AG04450 (cell line): ENCODE results near the gene ASGR1. TPM values are rescaled to one million over a fixed set of nuclear protein-coding genes. Genes with fewer than 3 reads are reported as not detected.

ENCODE experiments used
- CTCF ChIA-PET: fragments of 300-600, 350-600 bp; formaldehyde crosslinking; extraction: SDS; loops from one replicate; lab custom pipeline; 2022; ENCODE audit warnings: antibody characterized with exemption, inconsistent platforms; lab: Charles Lee
- POLR2A ChIA-PET: fragments of 350-600 bp; formaldehyde crosslinking; extraction: SDS; loops from one replicate; lab custom pipeline; 2021; ENCODE audit warnings: antibody characterized with exemption, inconsistent platforms; lab: Yijun Ruan, JAX
- DNase-seq: peaks from one replicate; pipeline ENCODE4 v3.0.0-alpha.2; 2011; ENCODE audit warnings: low read depth, low spot score
- H3K27ac ChIP-seq: one replicate; pipeline ENCODE4 v1.5.1; 2012; ENCODE audit warnings: low read depth, low read length, control low read depth
- H3K27me3 ChIP-seq: one replicate; pipeline ENCODE4 v1.6.0; 2012; ENCODE audit warnings: low read length; ENCODE audit not compliant: control insufficient read depth, insufficient read depth
- H3K4me3 ChIP-seq: 2 replicates; pipeline ENCODE4 v1.5.1; 2011; ENCODE audit warnings: mild to moderate bottlenecking, low read depth, low read length, control low read depth
- H3K9me3 ChIP-seq: 2 replicates; pipeline ENCODE4 v1.5.1; 2012; ENCODE audit warnings: low read length; ENCODE audit not compliant: control insufficient read depth, insufficient read depth
- CTCF ChIP-seq: IDR thresholded peaks from 2 replicates; pipeline ENCODE4 v1.5.1; 2011; ENCODE audit warnings: low read depth, low read length, control low read depth, inconsistent platforms
- polyA plus RNA-seq: library from polyadenylated mRNA; depleted of rRNA; stranded (reverse); fragments of >200 nt; gene quantifications from 2 replicates; pipeline ENCODE4 v1.2.3, GENCODE V29; 2011

ASGR1 gene
- polyA plus RNA-seq, 1 experiment, result 1.1 TPM

DNA sequence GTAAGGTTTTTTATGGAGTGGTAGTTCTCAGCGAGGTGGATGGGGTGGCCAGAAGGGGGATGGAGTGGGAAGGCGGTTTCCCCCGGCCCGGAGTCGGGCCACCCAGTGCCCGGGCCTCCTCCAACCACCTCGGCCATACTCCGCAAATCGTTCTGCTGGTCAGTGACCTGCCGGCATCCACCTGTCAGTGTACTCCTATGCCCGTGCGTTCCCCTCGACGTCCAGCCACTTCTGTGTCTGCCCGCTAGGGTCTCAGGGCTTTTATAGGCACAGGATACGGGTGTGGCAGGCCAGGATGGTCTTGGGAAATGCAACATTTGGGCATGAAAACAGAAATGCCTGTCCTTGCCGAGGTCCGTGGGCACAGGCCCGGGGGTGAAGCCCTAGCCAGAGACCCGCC is 45.3 kb downstream of the ASGR1 start:
- DNase-seq, result no peak
- ChIA-PET POLR2A (no interaction called here), CTCF (interaction anchor here (0.7 to 3.1 kb wide), 5 partner anchors 43 to 223 kb away, joined by 3 to 29 read pairs (median 4); no protein-coding TSS in a partner anchor)
- TF ChIP-seq CTCF, result no peak
- H3K4me3 ChIP-seq, result no peak overlapping the region
- no peak overlapping the region for H3K27ac ChIP-seq
- H3K9me3 ChIP-seq, result no peaks in the 10 kb centered on the region; the same call in 1 of the 2 replicates
- H3K27me3 ChIP-seq, result peaks cover 49% of the 10 kb centered on the region

DNA sequence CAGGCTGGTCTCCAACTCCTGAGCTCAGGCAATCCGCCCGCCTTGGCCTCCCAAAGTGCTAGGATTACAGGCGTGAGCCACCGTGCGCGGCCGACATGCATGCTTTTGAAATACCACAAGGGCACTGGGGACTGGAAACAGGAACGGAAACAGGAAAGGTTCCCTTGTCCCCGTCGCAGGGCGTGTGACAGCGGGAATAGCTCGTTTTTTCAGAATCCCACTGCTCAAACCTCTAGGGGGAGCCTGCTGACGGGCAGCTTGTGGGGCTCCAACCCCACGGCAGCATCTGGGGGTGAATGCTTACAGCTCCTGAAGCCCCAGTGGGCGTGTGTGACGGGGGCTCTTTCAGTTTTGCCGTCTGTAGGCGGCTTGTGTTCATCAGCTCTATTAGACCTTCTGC is 45.7 kb downstream of the ASGR1 start:
- ChIA-PET POLR2A (no interaction called here), CTCF (interaction anchor here (0.6 to 3.1 kb wide), 10 partner anchors 8 to 222 kb away, joined by 3 to 29 read pairs (median 4); no protein-coding TSS in a partner anchor)
- peak; percentile 51 for TF ChIP-seq CTCF
- DNase-seq, result no peak
- H3K27me3 ChIP-seq, result peaks cover 45% of the 10 kb centered on the region
- no peaks in the 10 kb centered on the region; the same call in 1 of the 2 replicates for H3K9me3 ChIP-seq
- no peak overlapping the region for H3K27ac ChIP-seq
- no peak overlapping the region for H3K4me3 ChIP-seq

GRCh38 chr17:7132511-7133094 is 46.6 kb downstream of the ASGR1 start:
- POLR2A ChIA-PET, result interaction anchor here (0.6 kb wide), 1 partner anchor 89 kb away, joined by 3 read pairs; the partner anchor contains the start of gene SLC16A11
- H3K4me3 ChIP-seq, result no peak overlapping the region
- TF ChIP-seq CTCF, result no peak
- H3K27ac ChIP-seq, result no peak overlapping the region
- no peaks in the 10 kb centered on the region; the same call in 1 of the 2 replicates for H3K9me3 ChIP-seq
- CTCF ChIA-PET, result interaction anchor here (0.7 to 3.1 kb wide), 5 partner anchors 13 to 87 kb away, joined by 3 to 29 read pairs (median 4); no protein-coding TSS in a partner anchor
- no peak for DNase-seq
- peaks cover 42% of the 10 kb centered on the region for H3K27me3 ChIP-seq

DNA sequence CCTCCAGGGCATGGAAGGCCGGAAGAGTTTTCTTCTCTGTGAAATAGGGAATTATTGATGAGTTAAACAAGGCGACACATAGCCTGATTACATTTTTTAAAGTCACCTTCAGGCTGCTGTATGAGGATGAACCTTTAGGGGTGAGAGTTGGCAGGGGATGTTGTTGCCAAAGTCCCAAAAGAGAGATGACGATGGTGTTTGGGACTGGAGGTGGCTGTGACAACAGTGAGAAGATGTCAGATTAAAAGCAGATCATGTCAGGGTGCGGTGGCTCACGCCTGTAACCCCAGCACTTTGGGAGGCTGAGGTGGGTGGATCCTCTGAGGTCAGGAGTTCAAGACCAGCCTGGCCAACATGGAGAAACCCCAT is 47.8 kb downstream of the ASGR1 start:
- DNase-seq, result no peak
- Histone ChIP-seq H3K9me3 (no peaks in the 10 kb centered on the region; the same call in 1 of the 2 replicates), H3K4me3 (no peak overlapping the region), H3K27ac (no peak overlapping the region), H3K27me3 (peaks cover 32% of the 10 kb centered on the region)
- no peak for TF ChIP-seq CTCF
- ChIA-PET POLR2A (no interaction called here), CTCF (interaction anchor here (2.9 to 3.1 kb wide), 2 partner anchors 79 to 86 kb away, joined by 25 to 29 read pairs; no protein-coding TSS in a partner anchor)
